Hepatic stellate cell (primary cell): Measurements from ENCODE around the gene FBN1.
A peak's percentile ranks its signal among the peaks of the same experiment; 100 is the strongest.

Experiments used
- DNase-seq: peaks from one replicate; pipeline ENCODE4 v3.0.0; 2011; ENCODE audit warnings: low spot score

The FBN1 gene

DNA sequence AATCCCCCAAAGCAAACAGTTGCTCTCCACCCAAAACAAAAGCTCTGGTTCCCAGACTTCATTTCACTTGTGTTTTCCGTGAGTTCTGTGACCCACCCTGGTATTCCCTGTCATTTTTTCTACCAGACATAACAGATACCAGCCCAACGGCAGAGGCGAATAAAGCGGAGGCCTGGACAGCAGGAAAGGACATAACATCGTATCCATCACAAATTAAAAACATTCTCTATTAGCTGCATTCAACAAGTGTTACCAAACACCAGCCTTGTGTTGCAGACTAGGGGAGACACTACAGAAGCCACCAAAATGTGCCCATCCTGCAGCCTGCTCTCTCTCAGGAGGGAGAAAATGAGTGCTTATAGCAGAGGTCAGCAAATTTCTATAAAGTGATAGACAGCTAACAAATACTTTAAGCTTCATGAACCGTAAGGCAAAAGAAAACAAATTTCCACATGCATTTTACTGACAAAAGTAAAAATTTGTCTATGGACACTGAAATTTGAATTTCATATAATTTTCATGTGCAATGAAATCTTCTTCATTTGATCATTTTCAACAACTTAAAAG, 7.1 kb upstream of the FBN1 start:
- DNase-seq, result no peak

DNA sequence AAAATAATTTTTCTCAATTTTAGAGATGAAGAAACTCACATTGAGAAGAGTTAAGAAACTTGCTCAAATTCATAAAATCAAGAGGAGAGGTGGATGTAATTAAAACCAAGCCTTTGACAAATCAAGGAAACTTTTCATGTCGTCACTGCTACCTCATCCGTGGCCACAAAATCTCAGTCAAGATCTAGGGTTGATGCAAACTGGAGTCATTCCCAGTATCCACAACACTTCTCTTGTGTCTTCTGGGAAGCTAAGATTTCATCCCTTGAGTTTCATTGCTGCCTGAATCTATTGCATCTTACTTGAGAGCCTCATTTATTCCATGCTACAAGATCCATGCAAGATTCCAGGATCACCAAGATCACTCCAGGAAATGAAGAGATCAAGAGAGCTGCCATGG, 5.4 kb upstream of the FBN1 start:
- no peak for DNase-seq

GRCh38 chr15:48647962-48648361, 2.5 kb upstream of the FBN1 start:
- peak; percentile 43 for DNase-seq

DNA sequence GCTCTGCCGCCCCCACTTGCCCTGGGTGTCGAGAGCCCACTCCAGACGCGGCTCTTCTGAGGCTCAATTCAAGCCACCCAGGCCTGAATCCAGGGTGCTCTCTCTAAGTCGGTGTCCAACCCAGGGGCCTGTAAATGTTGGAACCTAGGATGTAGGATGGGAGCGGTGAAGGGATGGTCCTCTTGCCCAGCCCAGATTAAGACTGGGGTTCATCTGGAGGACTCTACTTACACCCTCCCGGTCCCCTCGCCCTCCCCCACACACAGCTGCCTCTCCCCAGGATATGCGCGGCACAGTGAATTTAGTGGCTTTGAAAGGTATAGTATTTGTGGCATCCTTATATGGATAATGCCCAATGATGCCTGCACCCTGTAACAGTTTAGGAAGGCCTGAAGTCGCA, 822 bp upstream of the FBN1 start:
- no peak for DNase-seq

GRCh38 chr15:48644827-48645557, 517 bp downstream of the FBN1 start:
- peak; percentile 58 for DNase-seq

- DNase-seq, result peak; percentile 22
Observed at GRCh38 chr15:48644467-48644826, 1.1 kb downstream of the FBN1 start.

- no peak for DNase-seq
Observed at GRCh38 chr15:48643776-48644466, 1.6 kb downstream of the FBN1 start.

- no peak for DNase-seq
Observed at GRCh38 chr15:48643206-48643605, 2.3 kb downstream of the FBN1 start.

- DNase-seq, result no peak
Observed at GRCh38 chr15:48642795-48643194, 2.7 kb downstream of the FBN1 start.

DNA sequence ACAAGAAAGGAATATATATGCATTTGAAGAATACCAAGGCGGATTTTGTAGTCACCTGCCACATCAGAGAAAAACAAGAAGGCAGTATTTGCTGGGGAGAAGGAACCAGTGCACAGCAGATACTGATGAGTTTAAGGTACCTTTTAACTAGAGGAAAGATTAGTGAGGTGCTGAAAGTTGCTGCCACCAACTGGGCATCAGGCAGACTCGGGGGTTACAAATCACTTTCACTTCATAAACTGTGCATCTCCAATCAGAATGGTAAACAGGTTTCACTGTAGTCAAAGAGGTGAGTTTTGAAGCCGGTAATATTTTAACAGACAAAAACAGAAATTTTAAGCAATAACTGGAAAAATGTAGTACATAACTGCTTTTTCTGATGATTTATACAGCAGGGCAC, 4.1 kb downstream of the FBN1 start:
- DNase-seq, result no peak

- DNase-seq, result no peak
Observed at GRCh38 chr15:48638963-48639362, 6.5 kb downstream of the FBN1 start.

DNA sequence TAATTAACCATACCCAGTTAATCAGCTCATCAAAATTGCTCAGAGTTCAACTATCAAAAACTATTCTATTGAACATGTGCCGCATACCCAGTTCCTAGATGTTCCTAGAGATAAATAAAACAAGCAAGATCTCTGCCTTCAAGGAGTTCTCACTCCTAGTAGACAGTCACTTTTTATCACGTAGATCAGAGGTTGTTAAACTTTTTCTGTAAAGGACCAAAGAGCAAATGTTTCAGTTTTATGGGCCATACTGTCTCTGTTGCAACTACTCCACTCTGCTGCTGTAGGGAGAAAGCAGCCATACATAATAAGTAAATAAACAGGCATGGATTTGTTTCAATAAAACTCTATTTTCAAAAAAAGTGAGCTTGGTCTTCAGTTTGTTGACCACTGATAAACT, 7.9 kb downstream of the FBN1 start:
- DNase-seq, result no peak

GRCh38 chr15:48636511-48636910, 9.0 kb downstream of the FBN1 start:
- no peak for DNase-seq

DNA sequence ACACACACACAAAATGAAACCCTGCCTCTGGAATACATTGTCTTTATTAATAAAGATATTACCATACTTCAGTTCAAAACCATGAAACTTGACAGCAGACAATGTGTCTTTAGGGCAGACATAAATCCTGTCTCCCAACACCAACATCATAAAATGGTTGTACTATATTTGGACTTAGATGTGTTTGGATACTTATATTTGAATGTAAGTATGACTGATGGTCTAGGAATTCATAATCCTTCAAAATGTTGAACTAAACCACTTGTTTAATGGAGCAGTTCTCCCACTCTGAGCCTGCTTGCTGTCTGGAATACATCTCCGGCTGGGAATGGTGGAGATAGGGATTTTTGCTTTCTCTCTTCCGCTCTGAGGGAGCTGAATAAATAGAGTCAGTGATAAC, 10.6 kb downstream of the FBN1 start:
- no peak for DNase-seq

- DNase-seq, result no peak
Observed at GRCh38 chr15:48634096-48634495, 11.4 kb downstream of the FBN1 start.

GRCh38 chr15:48632651-48633050, 12.9 kb downstream of the FBN1 start:
- no peak for DNase-seq

- no peak for DNase-seq
Observed at GRCh38 chr15:48631176-48631770, 14.2 kb downstream of the FBN1 start.

DNA sequence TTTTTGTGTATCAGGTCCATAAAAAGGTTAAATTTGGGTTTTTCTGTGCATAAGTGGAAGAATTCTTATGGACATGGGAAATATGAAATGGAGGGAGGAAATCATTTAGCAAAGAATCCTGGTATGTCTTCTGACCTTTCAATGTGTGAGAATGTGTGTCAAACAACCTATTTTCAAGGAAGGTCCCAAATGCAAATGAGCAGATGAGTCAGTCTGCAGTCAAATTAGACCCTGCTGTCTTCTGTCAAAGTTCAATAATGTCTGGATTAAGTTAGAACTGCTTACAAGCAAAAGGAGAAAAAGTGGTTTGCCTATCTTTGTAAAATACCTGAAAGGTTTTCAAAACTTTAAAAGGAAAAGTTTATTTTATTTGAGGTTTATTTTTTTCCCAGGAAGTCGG, 15.3 kb downstream of the FBN1 start:
- DNase-seq, result no peak

- DNase-seq, result no peak
Observed at GRCh38 chr15:48628832-48629231, 16.7 kb downstream of the FBN1 start.

GRCh38 chr15:48627260-48627940, 18.1 kb downstream of the FBN1 start:
- no peak for DNase-seq

- no peak for DNase-seq
Observed at GRCh38 chr15:48625126-48625525, 20.4 kb downstream of the FBN1 start.

DNA sequence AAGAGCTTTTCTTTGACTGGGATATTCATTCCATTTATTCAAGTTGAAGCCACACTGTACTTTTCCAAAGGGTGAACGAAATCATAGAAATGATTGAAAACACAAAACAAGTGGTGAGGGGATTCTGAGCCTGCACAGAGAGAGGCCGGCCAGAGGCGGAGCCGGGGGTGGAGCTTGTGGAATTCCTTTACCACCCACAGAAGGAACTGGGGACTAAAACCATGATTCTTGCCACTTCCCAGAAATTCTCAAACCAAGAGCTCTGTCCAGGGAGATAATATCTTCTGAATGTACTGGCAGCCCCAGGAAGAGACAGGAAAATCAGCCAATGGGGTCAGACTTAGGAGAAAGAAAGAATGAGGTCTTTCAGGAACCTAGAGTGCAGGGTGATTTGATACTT, 20.8 kb downstream of the FBN1 start:
- no peak for DNase-seq

- DNase-seq, result no peak
Observed at GRCh38 chr15:48623456-48623855, 22.1 kb downstream of the FBN1 start.
